Thyroid gland (tissue), 4 donors: ENCODE results near the gene TYMP.

ENCODE experiments used
- POLR2A ChIP-seq, 2 donors: fragments of 450-650 bp; IDR thresholded peaks; one replicate each; pipeline ENCODE4 v1.6.1; 2017; ENCODE audit warnings: antibody characterized with exemption in 2 of 2, mild to moderate bottlenecking in 2 of 2, moderate library complexity in 1 of 2
- TF ChIP-seq, protein P1 (sequence below), 6 experiments: fragments of 200-600 bp in 3 of 6; fragments of 450-650 bp in 3 of 6; sonication (generic) in 3 of 6; IDR thresholded peaks; one replicate each; pipeline ENCODE4 v1.5.1; 2016 to 2019; ENCODE audit warnings: antibody characterized with exemption in 6 of 6, mild to moderate bottlenecking in 2 of 6, inconsistent platforms in 1 of 6, moderate library complexity in 1 of 6

DNA sequence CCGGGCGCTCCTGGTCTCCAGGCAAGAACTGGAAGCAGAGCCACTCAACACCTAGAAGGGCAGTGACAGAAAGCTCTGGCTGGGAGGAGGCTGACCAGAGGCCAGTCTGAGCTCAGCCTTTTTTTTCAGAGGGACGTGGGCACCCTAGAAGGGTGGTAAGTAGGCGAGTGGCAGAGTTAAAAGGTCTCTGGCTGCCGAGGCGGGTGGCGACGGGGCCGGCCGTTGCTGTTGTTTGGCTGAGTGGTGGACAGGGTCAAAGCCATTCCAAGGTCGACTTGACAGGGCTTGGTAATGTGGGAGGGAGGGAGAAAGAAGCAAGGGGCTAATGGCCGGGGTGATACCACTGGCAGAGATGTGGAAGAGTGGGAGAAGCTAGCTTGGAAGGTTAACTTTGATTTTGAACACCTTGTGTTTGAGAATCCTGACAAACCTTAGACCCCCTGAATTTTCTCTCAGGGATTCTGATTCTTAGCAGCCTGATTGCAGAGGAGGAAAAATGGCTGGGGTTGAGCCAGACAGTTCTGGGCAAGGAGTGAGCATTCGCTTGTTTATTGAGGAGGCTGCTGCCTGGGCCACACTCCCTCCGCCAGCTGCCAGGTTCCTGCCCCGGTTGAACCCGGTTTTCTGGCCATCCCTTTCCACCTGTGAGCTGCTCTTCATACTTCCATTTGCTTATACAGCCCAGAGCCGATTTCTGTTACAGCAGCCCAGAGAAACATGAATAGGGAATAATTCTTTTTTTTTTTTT is 33.8 kb upstream of the TYMP start:
- TF ChIP-seq, protein P1, sequence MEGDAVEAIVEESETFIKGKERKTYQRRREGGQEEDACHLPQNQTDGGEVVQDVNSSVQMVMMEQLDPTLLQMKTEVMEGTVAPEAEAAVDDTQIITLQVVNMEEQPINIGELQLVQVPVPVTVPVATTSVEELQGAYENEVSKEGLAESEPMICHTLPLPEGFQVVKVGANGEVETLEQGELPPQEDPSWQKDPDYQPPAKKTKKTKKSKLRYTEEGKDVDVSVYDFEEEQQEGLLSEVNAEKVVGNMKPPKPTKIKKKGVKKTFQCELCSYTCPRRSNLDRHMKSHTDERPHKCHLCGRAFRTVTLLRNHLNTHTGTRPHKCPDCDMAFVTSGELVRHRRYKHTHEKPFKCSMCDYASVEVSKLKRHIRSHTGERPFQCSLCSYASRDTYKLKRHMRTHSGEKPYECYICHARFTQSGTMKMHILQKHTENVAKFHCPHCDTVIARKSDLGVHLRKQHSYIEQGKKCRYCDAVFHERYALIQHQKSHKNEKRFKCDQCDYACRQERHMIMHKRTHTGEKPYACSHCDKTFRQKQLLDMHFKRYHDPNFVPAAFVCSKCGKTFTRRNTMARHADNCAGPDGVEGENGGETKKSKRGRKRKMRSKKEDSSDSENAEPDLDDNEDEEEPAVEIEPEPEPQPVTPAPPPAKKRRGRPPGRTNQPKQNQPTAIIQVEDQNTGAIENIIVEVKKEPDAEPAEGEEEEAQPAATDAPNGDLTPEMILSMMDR (IDR thresholded peaks at IDR 0.05), result no peak
- TF ChIP-seq POLR2A (IDR thresholded peaks at IDR 0.05), result no peak
